Pons (tissue), 1 donor: ENCODE data around the gene ZEB2.

Experiments
- DNase-seq: peaks from one replicate; pipeline ENCODE4 v3.0.0-alpha.2; 2016; ENCODE audit warnings: low spot score

Gene ZEB2

GRCh38 chr2:144471305-144472045 is 48.4 kb downstream of the ZEB2 start:
- no peak for DNase-seq

GRCh38 chr2:144470816-144471215 is 49.1 kb downstream of the ZEB2 start:
- DNase-seq = no peak

GRCh38 chr2:144470334-144470733 is 49.6 kb downstream of the ZEB2 start:
- DNase-seq = no peak

- no peak for DNase-seq
These were observed 50.1 kb downstream of the ZEB2 start for GRCh38 chr2:144469798-144470197.

- DNase-seq = no peak
These were observed 50.9 kb downstream of the ZEB2 start for GRCh38 chr2:144468823-144469595.

GRCh38 chr2:144467502-144468137 is 52.3 kb downstream of the ZEB2 start:
- DNase-seq = no peak

- DNase-seq = peak; percentile 99
These were observed 53.3 kb downstream of the ZEB2 start for GRCh38 chr2:144466637-144467036.

GRCh38 chr2:144465749-144466148 is 54.2 kb downstream of the ZEB2 start:
- no peak for DNase-seq

GRCh38 chr2:144464730-144465129 is 55.2 kb downstream of the ZEB2 start:
- no peak for DNase-seq

GRCh38 chr2:144463266-144463665 is 56.7 kb downstream of the ZEB2 start:
- no peak for DNase-seq

- DNase-seq = no peak
These were observed 57.7 kb downstream of the ZEB2 start for GRCh38 chr2:144462266-144462665.

- peak; percentile 97 for DNase-seq
These were observed 58.6 kb downstream of the ZEB2 start for GRCh38 chr2:144461308-144461766.

GRCh38 chr2:144460727-144461307 is 59.1 kb downstream of the ZEB2 start:
- no peak for DNase-seq

- no peak for DNase-seq
These were observed 60.0 kb downstream of the ZEB2 start for GRCh38 chr2:144459937-144460336.

GRCh38 chr2:144459286-144459685 is 60.6 kb downstream of the ZEB2 start:
- no peak for DNase-seq

GRCh38 chr2:144458541-144458940 is 61.4 kb downstream of the ZEB2 start:
- DNase-seq = no peak

- DNase-seq = peak; percentile 87
These were observed 63.2 kb downstream of the ZEB2 start for GRCh38 chr2:144456680-144457079.

- DNase-seq = no peak
These were observed 63.9 kb downstream of the ZEB2 start for GRCh38 chr2:144455987-144456386.

- DNase-seq = peak; percentile 65
These were observed 65.2 kb downstream of the ZEB2 start for GRCh38 chr2:144454466-144455287.

GRCh38 chr2:144453486-144454158 is 66.3 kb downstream of the ZEB2 start:
- DNase-seq = no peak

GRCh38 chr2:144452989-144453336 is 67.0 kb downstream of the ZEB2 start:
- DNase-seq = no peak
